PC-3 (cell line): ENCODE results near the gene B3GALT2. TPM values are rescaled to one million over a fixed set of nuclear protein-coding genes. Genes with fewer than 3 reads are reported as not detected.

Experiments
- ATAC-seq: fragments of 200-7000 bp; cut with Tn5 transposase; 2 replicates; pipeline ENCODE4 v1.9.1; 2020; ENCODE audit warnings: mild to moderate bottlenecking, moderate library complexity
- BruUV-seq: library from RNA; stranded (reverse); fragments of 400-500 nt; replicated peaks from 2 replicates; lab custom pipeline; 2021; lab: Mats Ljungman, UMichigan
- CTCF ChIA-PET: fragments of 300-600 bp; sonication (Branson Sonifier 250); formaldehyde crosslinking; loops from one replicate; lab custom pipeline; 2022; ENCODE audit warnings: antibody characterized with exemption; lab: Charles Lee
- POLR2A ChIA-PET: fragments of 300-600 bp; sonication (Branson Sonifier 250); formaldehyde crosslinking; loops from one replicate; lab custom pipeline; 2022; ENCODE audit warnings: antibody characterized with exemption; ENCODE audit not compliant: unreplicated experiment; lab: Charles Lee
- DNase-seq: peaks from one replicate; pipeline ENCODE4 v3.0.0-alpha.2; 2015
- H2AFZ ChIP-seq: fragments of 300-600 bp; sonication (generic); 2 replicates; pipeline ENCODE4 v1.6.0; 2016; ENCODE audit warnings: antibody characterized with exemption, low read length
- H3F3A ChIP-seq: fragments of 300-600 bp; sonication (generic); one replicate; pipeline ENCODE4 v1.6.0; 2017; ENCODE audit warnings: antibody characterized with exemption, low read length, control low read depth, mild to moderate bottlenecking; ENCODE audit not compliant: unreplicated experiment
- H3K27ac ChIP-seq: fragments of 300-600 bp; sonication (generic); 2 replicates; pipeline ENCODE4 v1.5.1; 2016; ENCODE audit warnings: mild to moderate bottlenecking, low read length
- H3K27me3 ChIP-seq: fragments of 300-600 bp; sonication (generic); 2 replicates; pipeline ENCODE4 v1.6.1; 2016; ENCODE audit warnings: low read length, mixed read lengths
- H3K36me3 ChIP-seq: fragments of 300-600 bp; sonication (generic); 2 replicates; pipeline ENCODE4 v1.6.1; 2016; ENCODE audit warnings: low read depth, mixed run types, low read length, mixed read lengths
- H3K4me1 ChIP-seq: fragments of 300-600 bp; sonication (generic); 2 replicates; pipeline ENCODE4 v1.5.1; 2016; ENCODE audit warnings: low read length; ENCODE audit not compliant: insufficient read depth
- H3K4me2 ChIP-seq: fragments of 300-600 bp; sonication (generic); 2 replicates; pipeline ENCODE4 v1.6.0; 2016; ENCODE audit warnings: low read length
- H3K4me3 ChIP-seq: fragments of 300-600 bp; sonication (generic); 2 replicates; pipeline ENCODE4 v1.5.1; 2016; ENCODE audit warnings: mild to moderate bottlenecking, low read length, mixed read lengths
- H3K79me2 ChIP-seq: fragments of 300-600 bp; sonication (generic); 2 replicates; pipeline ENCODE4 v1.6.1; 2017; ENCODE audit warnings: low read length, mixed read lengths
- H3K9ac ChIP-seq: fragments of 300-600 bp; sonication (generic); 2 replicates; pipeline ENCODE4 v1.6.0; 2016; ENCODE audit warnings: mild to moderate bottlenecking, low read length
- H3K9me2 ChIP-seq: fragments of 300-600 bp; sonication (generic); replicated peaks from 2 replicates; pipeline ENCODE4 v1.6.1; 2016; ENCODE audit warnings: mixed run types, low read length, mixed read lengths
- H3K9me3 ChIP-seq: fragments of 300-600 bp; sonication (generic); 2 replicates; pipeline ENCODE4 v1.6.1; 2016; ENCODE audit warnings: low read length, mixed read lengths
- H4K20me1 ChIP-seq: fragments of 300-600 bp; sonication (generic); 2 replicates; pipeline ENCODE4 v1.6.1; 2016; ENCODE audit warnings: low read length, mixed read lengths
- EZH2 ChIP-seq: fragments of 300-600 bp; sonication (generic); IDR thresholded peaks from one replicate; pipeline ENCODE4 v1.6.1; 2017; ENCODE audit warnings: antibody characterized with exemption, mild to moderate bottlenecking, low read length; ENCODE audit not compliant: unreplicated experiment
- EZH2phosphoT487 ChIP-seq: fragments of 300-600 bp; sonication (generic); IDR thresholded peaks from 2 replicates; pipeline ENCODE4 v1.6.1; 2018; ENCODE audit warnings: mild to moderate bottlenecking, antibody characterized with exemption, low read length, borderline replicate concordance
- intact Hi-C: fragments of 100-400 bp; cut with micrococcal nuclease; formaldehyde crosslinking; loops from 2 replicates; pipeline ENCODE4 v1.9.0; 2023
- total RNA-seq: library from RNA; depleted of rRNA; stranded (reverse); fragments of >200 nt; gene quantifications from 2 replicates; pipeline ENCODE4 v1.2.3, GENCODE V29; 2014
- TF ChIP-seq, protein P1 (sequence below): fragments of 300-600 bp; sonication (generic); conservative IDR thresholded peaks from 2 replicates; pipeline ENCODE4 v1.5.1; 2017; ENCODE audit warnings: antibody characterized with exemption, low read depth, mild to moderate bottlenecking, low read length

Gene B3GALT2
- total RNA-seq, 1 experiment from 2014 or later: not detected

DNA sequence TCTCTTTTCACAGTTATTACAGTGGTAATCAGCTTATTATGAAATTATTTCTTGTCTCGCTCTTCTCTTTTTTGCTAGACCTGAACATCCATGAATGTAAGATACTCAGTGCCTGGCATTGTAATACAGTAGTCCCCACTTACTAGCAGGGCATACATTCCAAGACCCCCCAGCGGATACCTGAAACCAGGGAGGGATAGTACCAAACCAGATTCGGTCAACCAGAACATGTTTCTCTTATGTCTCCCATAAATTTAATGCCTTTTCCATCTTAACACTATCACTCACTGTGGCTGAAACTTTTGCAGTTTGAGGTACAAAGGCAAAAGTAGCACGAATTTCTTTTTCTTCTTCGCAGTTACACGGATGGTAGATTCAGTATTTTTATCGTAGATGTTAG is 24.6 kb upstream of the B3GALT2 start:
- Histone ChIP-seq H3K9me2 (no peaks in the 10 kb centered on the region), H3K27ac (peak overlapping the region; percentile 90), H3K9me3 (no peaks in the 10 kb centered on the region), H3K9ac (peak overlapping the region; percentile 53), H4K20me1 (no peaks in the 10 kb centered on the region), H3F3A (peaks cover 6% of the 10 kb centered on the region), H2AFZ (no peak overlapping the region), H3K36me3 (peaks cover 31% of the 10 kb centered on the region), H3K4me2 (peak overlapping the region; percentile 66), H3K4me3 (no peak overlapping the region), H3K4me1 (peaks cover 20% of the 10 kb centered on the region), H3K27me3 (no peaks in the 10 kb centered on the region), H3K79me2 (no peaks in the 10 kb centered on the region)
- TF ChIP-seq EZH2phosphoT487: no peak
- no peak for TF ChIP-seq EZH2
- TF ChIP-seq, protein P1, sequence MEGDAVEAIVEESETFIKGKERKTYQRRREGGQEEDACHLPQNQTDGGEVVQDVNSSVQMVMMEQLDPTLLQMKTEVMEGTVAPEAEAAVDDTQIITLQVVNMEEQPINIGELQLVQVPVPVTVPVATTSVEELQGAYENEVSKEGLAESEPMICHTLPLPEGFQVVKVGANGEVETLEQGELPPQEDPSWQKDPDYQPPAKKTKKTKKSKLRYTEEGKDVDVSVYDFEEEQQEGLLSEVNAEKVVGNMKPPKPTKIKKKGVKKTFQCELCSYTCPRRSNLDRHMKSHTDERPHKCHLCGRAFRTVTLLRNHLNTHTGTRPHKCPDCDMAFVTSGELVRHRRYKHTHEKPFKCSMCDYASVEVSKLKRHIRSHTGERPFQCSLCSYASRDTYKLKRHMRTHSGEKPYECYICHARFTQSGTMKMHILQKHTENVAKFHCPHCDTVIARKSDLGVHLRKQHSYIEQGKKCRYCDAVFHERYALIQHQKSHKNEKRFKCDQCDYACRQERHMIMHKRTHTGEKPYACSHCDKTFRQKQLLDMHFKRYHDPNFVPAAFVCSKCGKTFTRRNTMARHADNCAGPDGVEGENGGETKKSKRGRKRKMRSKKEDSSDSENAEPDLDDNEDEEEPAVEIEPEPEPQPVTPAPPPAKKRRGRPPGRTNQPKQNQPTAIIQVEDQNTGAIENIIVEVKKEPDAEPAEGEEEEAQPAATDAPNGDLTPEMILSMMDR: no peak
- BruUV-seq: TSS peak; percentile 95
- ChIA-PET POLR2A (no interaction called here), CTCF (no interaction called here)
- intact Hi-C loops: no loop called here
- DNase-seq: no peak
- no peak; the same call in 1 of the 2 replicates for ATAC-seq

DNA sequence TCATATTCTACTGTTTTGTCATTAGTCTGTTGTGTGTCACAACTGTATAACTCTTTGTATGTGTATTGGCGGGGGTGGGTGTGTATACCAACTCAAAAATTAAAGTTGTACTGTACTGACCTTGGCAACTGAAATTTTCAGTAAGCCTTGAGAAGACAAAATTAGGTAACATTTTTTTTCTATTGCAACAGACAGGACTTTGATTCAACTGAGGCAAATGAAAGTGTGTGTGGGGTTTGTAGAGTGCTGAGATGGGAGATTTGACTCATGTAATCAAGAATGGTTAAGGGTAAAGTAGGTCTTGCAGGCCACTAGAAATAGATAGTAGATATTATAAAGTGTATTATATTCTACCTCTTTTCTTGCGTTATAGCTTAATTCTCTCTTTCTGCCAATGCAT is 14.6 kb upstream of the B3GALT2 start:
- ChIA-PET CTCF (no interaction called here), POLR2A (interaction anchor here (0.5 kb wide), 1 partner anchor 86 kb away, joined by 4 read pairs; no protein-coding TSS in a partner anchor)
- Histone ChIP-seq H3K79me2 (0 out of 2 replicates have a peak, but pooled peaks cover 4% of the 10 kb centered on the region), H3K4me3 (no peak overlapping the region), H3K9me2 (no peaks in the 10 kb centered on the region), H3K9me3 (no peaks in the 10 kb centered on the region), H3K9ac (no peak overlapping the region), H3K27ac (no peak overlapping the region), H3K36me3 (peaks cover 8% of the 10 kb centered on the region), H2AFZ (no peak overlapping the region), H4K20me1 (no peaks in the 10 kb centered on the region), H3K27me3 (no peaks in the 10 kb centered on the region), H3F3A (no peaks in the 10 kb centered on the region), H3K4me1 (no peaks in the 10 kb centered on the region; the same call in 1 of the 2 replicates), H3K4me2 (no peak overlapping the region)
- DNase-seq: no peak
- no TSS peak for BruUV-seq
- intact Hi-C loops: no loop called here
- TF ChIP-seq EZH2phosphoT487 (no peak), EZH2 (no peak)
- TF ChIP-seq, protein P1: no peak
- ATAC-seq: no peak

DNA sequence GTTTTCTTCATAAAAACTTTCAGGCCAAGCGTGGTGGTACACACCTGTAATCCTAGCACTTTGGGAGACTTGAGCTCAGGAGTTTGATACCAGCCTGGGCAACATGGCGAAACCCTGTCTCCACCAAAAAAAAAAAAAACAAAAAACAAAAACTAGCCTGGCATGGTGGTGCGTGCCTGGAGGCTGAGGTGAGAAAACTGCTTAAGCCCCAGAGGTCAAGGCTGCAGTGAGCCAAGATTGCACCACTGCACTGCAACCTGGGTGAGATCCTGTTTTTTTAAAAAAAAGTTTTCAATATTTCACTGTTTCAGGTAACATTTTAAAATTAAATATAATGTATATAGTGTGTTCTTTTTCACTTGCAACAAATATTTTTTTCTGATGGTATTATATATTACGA is 13.5 kb upstream of the B3GALT2 start:
- ATAC-seq: no peak
- Histone ChIP-seq H3K9me2 (no peaks in the 10 kb centered on the region), H3K9me3 (no peaks in the 10 kb centered on the region), H3K4me3 (no peak overlapping the region), H3K79me2 (0 out of 2 replicates have a peak, but pooled peaks cover 4% of the 10 kb centered on the region), H4K20me1 (no peaks in the 10 kb centered on the region), H3K9ac (no peak overlapping the region), H3K36me3 (no peaks in the 10 kb centered on the region; the same call in 1 of the 2 replicates), H3K4me1 (no peaks in the 10 kb centered on the region; the same call in 1 of the 2 replicates), H3K27me3 (no peaks in the 10 kb centered on the region), H2AFZ (no peak overlapping the region), H3K27ac (no peak overlapping the region), H3F3A (no peaks in the 10 kb centered on the region), H3K4me2 (no peak overlapping the region)
- ChIA-PET POLR2A (no interaction called here), CTCF (no interaction called here)
- DNase-seq: no peak
- no TSS peak for BruUV-seq
- intact Hi-C loops: no loop called here
- no peak for TF ChIP-seq EZH2
- no peak for TF ChIP-seq EZH2phosphoT487
- TF ChIP-seq, protein P1: no peak
